ENCODE measurements around the gene UBA1. TPM values are rescaled to one million over a fixed set of nuclear protein-coding genes. Genes with fewer than 3 reads are reported as not detected.

Gene UBA1
- total and polyA plus RNA-seq, 9 donors: 90.0 to 196 (median 155) TPM

- Histone ChIP-seq H3K27me3 (no peaks in the 10 kb centered on the region), H3K36me3 (no peaks in the 10 kb centered on the region), H3K4me1 (ENCODE audit: insufficient read depth) (no peaks in the 10 kb centered on the region), H3K9me3 (no peaks in the 10 kb centered on the region), H3K27ac (no peak overlapping the region), H3K4me3 (no peak overlapping the region)
- intact Hi-C loops (cut with DNase I): no loop called here
- no peak for TF ChIP-seq EP300 (IDR thresholded peaks at IDR 0.05)
- TF ChIP-seq, protein P1, sequence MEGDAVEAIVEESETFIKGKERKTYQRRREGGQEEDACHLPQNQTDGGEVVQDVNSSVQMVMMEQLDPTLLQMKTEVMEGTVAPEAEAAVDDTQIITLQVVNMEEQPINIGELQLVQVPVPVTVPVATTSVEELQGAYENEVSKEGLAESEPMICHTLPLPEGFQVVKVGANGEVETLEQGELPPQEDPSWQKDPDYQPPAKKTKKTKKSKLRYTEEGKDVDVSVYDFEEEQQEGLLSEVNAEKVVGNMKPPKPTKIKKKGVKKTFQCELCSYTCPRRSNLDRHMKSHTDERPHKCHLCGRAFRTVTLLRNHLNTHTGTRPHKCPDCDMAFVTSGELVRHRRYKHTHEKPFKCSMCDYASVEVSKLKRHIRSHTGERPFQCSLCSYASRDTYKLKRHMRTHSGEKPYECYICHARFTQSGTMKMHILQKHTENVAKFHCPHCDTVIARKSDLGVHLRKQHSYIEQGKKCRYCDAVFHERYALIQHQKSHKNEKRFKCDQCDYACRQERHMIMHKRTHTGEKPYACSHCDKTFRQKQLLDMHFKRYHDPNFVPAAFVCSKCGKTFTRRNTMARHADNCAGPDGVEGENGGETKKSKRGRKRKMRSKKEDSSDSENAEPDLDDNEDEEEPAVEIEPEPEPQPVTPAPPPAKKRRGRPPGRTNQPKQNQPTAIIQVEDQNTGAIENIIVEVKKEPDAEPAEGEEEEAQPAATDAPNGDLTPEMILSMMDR (IDR thresholded peaks at IDR 0.05): no peak
- no peak for TF ChIP-seq POLR2A (IDR thresholded peaks at IDR 0.05)
- DNase-seq: no peak
- 70 to 75% (median 74%) methylated on average over 5 of the region's 5 CpGs for WGBS, 3 donors
Measured at GRCh38 chrX:47204970-47205369, 11.3 kb downstream of the UBA1 start.

- intact Hi-C loops (cut with DNase I): no loop called here
- no peaks in the 10 kb centered on the region for H3K36me3 ChIP-seq
- no peaks in the 10 kb centered on the region for H3K9me3 ChIP-seq
- no peaks in the 10 kb centered on the region for H3K4me1 ChIP-seq (ENCODE audit: insufficient read depth)
- H3K27ac ChIP-seq: no peak overlapping the region
- no peak for TF ChIP-seq POLR2A (IDR thresholded peaks at IDR 0.05)
- TF ChIP-seq EP300 (IDR thresholded peaks at IDR 0.05): no peak
- TF ChIP-seq, protein P1 (IDR thresholded peaks at IDR 0.05): no peak
- no peak overlapping the region for H3K4me3 ChIP-seq
- H3K27me3 ChIP-seq: no peaks in the 10 kb centered on the region
- no peak for DNase-seq
- WGBS, 3 donors: 63 to 75% (median 63%) methylated on average over 3 of the region's 3 CpGs
Measured at GRCh38 chrX:47206316-47206715, 12.7 kb downstream of the UBA1 start.

DNA sequence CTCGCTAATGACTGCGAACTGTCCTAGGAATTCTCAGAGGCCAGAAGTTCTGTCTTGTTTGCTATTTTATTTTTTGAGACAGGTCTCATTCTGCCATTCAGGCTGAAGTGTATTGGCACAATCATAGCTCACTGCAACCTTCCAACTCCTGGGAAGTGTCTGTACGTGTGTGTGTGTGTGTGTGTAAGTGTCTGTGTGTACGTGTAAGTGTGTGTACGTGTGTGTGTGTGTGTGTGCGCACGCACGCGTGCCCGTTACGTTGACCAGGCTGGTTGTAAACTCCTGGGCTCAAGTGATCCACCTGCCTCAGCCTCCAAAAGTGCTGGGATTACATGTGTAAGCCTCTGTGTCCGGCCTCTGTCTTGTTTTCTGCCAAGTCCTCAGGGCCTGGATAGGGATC, 14.5 kb downstream of the UBA1 start:
- no peaks in the 10 kb centered on the region for H3K36me3 ChIP-seq
- H3K4me1 ChIP-seq (ENCODE audit: insufficient read depth): no peaks in the 10 kb centered on the region
- H3K9me3 ChIP-seq: no peaks in the 10 kb centered on the region
- H3K4me3 ChIP-seq: no peak overlapping the region
- H3K27me3 ChIP-seq: no peaks in the 10 kb centered on the region
- no peak for TF ChIP-seq EP300 (IDR thresholded peaks at IDR 0.05)
- no peak for TF ChIP-seq POLR2A (IDR thresholded peaks at IDR 0.05)
- TF ChIP-seq, protein P1 (IDR thresholded peaks at IDR 0.05): no peak
- 86 to 89% (median 89%) methylated on average over 11 to 12 of the region's 12 CpGs for WGBS, 3 donors
- H3K27ac ChIP-seq: no peak overlapping the region
- DNase-seq: no peak
- intact Hi-C loops (cut with DNase I): no loop called here

DNA sequence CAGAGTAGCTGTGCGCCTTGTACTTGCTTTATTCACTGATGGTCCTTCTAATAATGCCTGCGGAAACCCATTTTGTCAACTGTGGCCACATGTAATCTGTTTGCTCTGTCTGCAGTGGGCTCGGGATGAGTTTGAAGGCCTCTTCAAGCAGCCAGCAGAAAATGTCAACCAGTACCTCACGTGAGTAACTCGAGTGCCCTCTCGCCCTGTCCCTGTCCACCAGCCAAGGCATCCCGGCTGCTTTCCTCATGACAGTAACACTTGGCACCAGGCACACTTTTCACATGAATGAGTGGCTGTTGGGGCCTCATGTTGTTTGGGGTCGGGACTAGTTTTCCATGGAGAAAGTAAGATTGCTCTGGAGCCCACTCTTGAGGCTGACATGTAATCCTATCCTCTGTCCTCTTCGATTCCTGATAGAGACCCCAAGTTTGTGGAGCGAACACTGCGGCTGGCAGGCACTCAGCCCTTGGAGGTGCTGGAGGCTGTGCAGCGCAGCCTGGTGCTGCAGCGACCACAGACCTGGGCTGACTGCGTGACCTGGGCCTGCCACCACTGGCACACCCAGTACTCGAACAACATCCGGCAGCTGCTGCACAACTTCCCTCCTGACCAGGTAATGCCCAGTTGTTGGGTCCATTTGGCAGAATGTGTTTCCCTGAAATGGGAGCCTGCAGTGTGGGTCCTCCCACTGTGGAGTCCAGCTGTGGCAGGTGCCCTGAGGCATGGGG, 16.0 kb downstream of the UBA1 start:
- no peak overlapping the region for H3K4me3 ChIP-seq
- DNase-seq: peak in 1 of 5 donors; percentile 26
- H3K27me3 ChIP-seq: no peaks in the 10 kb centered on the region
- no peak overlapping the region for H3K27ac ChIP-seq
- H3K4me1 ChIP-seq (ENCODE audit: insufficient read depth): no peaks in the 10 kb centered on the region
- H3K36me3 ChIP-seq: no peaks in the 10 kb centered on the region
- intact Hi-C loops (cut with DNase I): no loop called here
- 91 to 94% (median 94%) methylated on average over 16 of the region's 16 CpGs for WGBS, 3 donors
- no peaks in the 10 kb centered on the region for H3K9me3 ChIP-seq
- no peak for TF ChIP-seq POLR2A (IDR thresholded peaks at IDR 0.05)

DNA sequence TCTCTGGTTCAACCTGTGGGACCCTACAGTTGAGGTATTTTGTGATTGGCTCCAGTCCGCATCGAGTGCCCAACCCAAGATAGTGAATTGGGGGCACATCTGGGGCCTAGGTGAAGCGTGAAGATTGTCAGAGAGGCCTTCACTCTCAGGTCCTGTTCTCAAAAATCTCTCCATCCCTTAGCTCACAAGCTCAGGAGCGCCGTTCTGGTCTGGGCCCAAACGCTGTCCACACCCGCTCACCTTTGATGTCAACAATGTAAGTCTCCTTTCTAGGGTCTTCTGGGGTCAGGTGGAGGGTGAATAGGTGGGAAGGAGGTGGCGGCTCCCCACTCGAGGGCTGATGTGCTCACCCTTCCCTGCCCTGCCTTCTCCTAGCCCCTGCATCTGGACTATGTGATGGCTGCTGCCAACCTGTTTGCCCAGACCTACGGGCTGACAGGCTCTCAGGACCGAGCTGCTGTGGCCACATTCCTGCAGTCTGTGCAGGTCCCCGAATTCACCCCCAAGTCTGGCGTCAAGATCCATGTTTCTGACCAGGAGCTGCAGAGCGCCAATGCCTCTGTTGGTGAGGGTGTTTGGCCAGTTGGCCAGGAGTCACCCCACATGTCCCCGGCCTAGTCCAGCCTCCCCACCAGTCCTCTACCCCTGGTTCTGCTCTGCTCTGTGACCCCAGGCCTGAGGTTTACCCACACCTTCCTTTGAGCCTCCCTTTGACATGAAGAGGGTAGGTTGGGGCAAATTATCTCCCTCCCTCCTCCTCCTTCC, 17.2 kb downstream of the UBA1 start:
- intact Hi-C loops (cut with DNase I): no loop called here
- TF ChIP-seq, protein P1 (IDR thresholded peaks at IDR 0.05): no peak
- TF ChIP-seq EP300 (IDR thresholded peaks at IDR 0.05): no peak
- no peak for TF ChIP-seq POLR2A (IDR thresholded peaks at IDR 0.05)
- H3K27ac ChIP-seq: no peak overlapping the region
- 90 to 92% (median 92%) methylated on average over 15 of the region's 15 CpGs for WGBS, 3 donors
- peak in 2 of 5 donors; percentile 9 to 21 for DNase-seq
- H3K9me3 ChIP-seq: no peaks in the 10 kb centered on the region
- no peak overlapping the region for H3K4me3 ChIP-seq
- H3K36me3 ChIP-seq: no peaks in the 10 kb centered on the region
- H3K27me3 ChIP-seq: no peaks in the 10 kb centered on the region
- H3K4me1 ChIP-seq (ENCODE audit: insufficient read depth): no peaks in the 10 kb centered on the region
